Stomach (tissue), 4 donors: ENCODE measurements around the gene IFNGR2.

Experiments used
- EP300 ChIP-seq: sonication (generic); formaldehyde crosslinking; IDR thresholded peaks from one replicate; pipeline ENCODE4 v1.6.1; 2017; ENCODE audit warnings: antibody characterized with exemption
- POLR2A ChIP-seq, 4 donors: fragments of 450-650 bp; IDR thresholded peaks; one replicate each; pipeline ENCODE4 v1.6.1; 2016; ENCODE audit warnings: antibody characterized with exemption in 4 of 4, control low read depth in 2 of 4, mild to moderate bottlenecking in 1 of 4, moderate library complexity in 1 of 4
- POLR2AphosphoS5 ChIP-seq, 3 donors: sonication (generic); formaldehyde crosslinking; IDR thresholded peaks; one replicate each; pipeline ENCODE4 v1.6.1; 2016; ENCODE audit warnings: antibody characterized with exemption in 3 of 3
- TF ChIP-seq, protein P1 (sequence below), 7 experiments: fragments of 450-650 bp in 4 of 7; fragments of 200-600 bp in 3 of 7; sonication (generic) in 3 of 7; IDR thresholded peaks; one replicate each; pipeline ENCODE4 v1.5.1; 2016 to 2019; ENCODE audit warnings: antibody characterized with exemption in 7 of 7, control low read depth in 2 of 7, mild to moderate bottlenecking in 1 of 7

- TF ChIP-seq EP300 (no peak), POLR2A (IDR thresholded peaks at IDR 0.05) (peak in 2 of 4 donors; percentile 84 to 85), POLR2AphosphoS5 (IDR thresholded peaks at IDR 0.05) (peak; percentile 93 to 97 (median 96))
- TF ChIP-seq, protein P1, sequence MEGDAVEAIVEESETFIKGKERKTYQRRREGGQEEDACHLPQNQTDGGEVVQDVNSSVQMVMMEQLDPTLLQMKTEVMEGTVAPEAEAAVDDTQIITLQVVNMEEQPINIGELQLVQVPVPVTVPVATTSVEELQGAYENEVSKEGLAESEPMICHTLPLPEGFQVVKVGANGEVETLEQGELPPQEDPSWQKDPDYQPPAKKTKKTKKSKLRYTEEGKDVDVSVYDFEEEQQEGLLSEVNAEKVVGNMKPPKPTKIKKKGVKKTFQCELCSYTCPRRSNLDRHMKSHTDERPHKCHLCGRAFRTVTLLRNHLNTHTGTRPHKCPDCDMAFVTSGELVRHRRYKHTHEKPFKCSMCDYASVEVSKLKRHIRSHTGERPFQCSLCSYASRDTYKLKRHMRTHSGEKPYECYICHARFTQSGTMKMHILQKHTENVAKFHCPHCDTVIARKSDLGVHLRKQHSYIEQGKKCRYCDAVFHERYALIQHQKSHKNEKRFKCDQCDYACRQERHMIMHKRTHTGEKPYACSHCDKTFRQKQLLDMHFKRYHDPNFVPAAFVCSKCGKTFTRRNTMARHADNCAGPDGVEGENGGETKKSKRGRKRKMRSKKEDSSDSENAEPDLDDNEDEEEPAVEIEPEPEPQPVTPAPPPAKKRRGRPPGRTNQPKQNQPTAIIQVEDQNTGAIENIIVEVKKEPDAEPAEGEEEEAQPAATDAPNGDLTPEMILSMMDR (IDR thresholded peaks at IDR 0.05): peak in 5 of 7 experiments; percentile 42 to 52 (median 47)
Observed at GRCh38 chr21:33479679-33480480, 76.7 kb downstream of the IFNGR2 start, which contains the start of gene TMEM50B.
